IPS DF 6.9 (cell line): ENCODE results near the gene EGFL7.

Experiments used
- DNase-seq: peaks from one replicate; pipeline ENCODE4 v3.0.0-alpha.2; 2013; ENCODE audit warnings: low read depth, low spot score
- H3K27ac ChIP-seq: one replicate; pipeline ENCODE4 v1.5.1; 2013; ENCODE audit warnings: low read length, control low read depth
- H3K27me3 ChIP-seq: 2 replicates; pipeline ENCODE4 v1.6.1; 2013; ENCODE audit warnings: mild to moderate bottlenecking, low read length; ENCODE audit not compliant: control insufficient read depth, insufficient read depth
- H3K36me3 ChIP-seq: 2 replicates; pipeline ENCODE4 v1.6.1; 2013; ENCODE audit warnings: low read length; ENCODE audit not compliant: control insufficient read depth, insufficient read depth
- H3K4me1 ChIP-seq: 2 replicates; pipeline ENCODE4 v1.6.1; 2013; ENCODE audit warnings: low read length; ENCODE audit not compliant: control insufficient read depth, insufficient read depth
- H3K4me3 ChIP-seq: 2 replicates; pipeline ENCODE4 v1.5.1; 2013; ENCODE audit warnings: mild to moderate bottlenecking, low read length
- H3K9me3 ChIP-seq: 2 replicates; pipeline ENCODE4 v1.6.1; 2013; ENCODE audit warnings: low read length, inconsistent platforms; ENCODE audit not compliant: control insufficient read depth, insufficient read depth
- WGBS: extraction: QIAGEN DNeasy Blood & Tissue Kit; methylation state at CpG from one replicate; pipeline ENCODE4 v1.1.7; 2013; ENCODE audit warnings: mixed read lengths, missing lambda C conversion rate; ENCODE audit not compliant: insufficient read length, insufficient coverage; 5-methylcytosine and 5-hydroxymethylcytosine counted together

EGFL7 gene

DNA sequence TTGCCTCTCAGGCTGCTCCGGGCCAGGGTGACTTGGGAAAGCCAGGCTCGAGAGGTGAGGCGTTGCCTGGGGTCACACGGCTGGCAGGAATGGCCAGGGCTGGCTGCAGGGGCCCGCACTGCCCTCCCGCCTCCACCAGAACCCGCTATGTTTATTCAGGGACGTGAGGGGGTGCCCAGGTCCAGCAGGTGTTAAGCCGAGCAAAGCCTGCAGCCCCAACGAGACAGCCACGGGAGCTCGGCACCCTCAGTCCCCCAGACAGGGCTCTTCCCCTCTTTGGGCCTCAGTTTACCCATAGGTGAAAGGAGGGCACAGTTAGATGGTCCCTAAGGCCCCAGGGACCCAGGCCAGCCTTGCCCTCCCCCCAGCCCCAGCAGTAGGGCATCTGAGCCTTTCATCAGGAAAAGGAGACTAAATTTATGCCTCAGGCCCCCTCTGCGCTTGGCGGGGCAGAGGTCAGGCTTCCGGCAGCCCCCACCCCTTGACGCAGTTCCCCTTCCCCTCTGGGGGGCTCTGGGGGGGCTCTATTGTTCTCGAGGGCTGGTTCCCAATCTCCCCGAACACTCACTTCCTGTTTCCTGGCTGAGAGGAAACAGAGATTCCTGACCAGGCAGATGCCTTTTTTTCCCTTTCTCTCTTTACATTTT, 7.1 kb upstream of the EGFL7 start:
- Histone ChIP-seq H3K36me3 (no peaks in the 10 kb centered on the region; the same call in 1 of the 2 replicates), H3K4me1 (no peaks in the 10 kb centered on the region), H3K4me3 (no peak overlapping the region), H3K9me3 (no peaks in the 10 kb centered on the region), H3K27ac (no peak overlapping the region), H3K27me3 (no peaks in the 10 kb centered on the region)
- no peak for DNase-seq
- WGBS, result no CpG with 5 or more reads among the region's 18 CpGs

DNA sequence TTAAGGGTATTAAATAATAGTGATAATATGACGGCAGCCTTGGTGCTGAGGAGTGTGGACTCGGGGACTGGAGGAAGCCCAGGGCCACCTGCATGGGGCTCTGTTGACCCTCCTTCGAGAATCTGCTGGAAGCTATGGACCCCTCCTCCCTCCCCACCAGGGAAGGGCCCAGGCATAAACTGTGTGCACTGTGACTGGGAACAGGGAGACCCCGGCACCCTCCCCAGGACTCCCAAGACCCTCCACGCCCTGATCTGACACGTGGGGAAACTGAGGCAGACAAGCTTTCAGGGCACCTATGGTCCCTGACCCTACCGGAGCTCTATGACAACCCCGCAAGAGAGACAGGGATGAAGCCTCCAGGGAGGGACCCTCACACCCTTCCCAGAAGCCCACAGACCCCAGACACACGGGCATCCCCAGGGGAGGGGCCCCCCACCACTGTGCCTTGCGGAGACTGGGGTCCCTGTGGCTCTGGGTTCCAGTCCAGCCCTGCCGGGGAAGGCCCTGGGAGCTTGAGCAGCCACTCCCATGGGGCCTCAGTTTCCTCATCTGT, 6.5 kb upstream of the EGFL7 start:
- H3K4me3 ChIP-seq, result no peak overlapping the region

GRCh38 chr9:136656795-136657611, 5.7 kb upstream of the EGFL7 start:
- Histone ChIP-seq H3K4me3 (no peak overlapping the region), H3K36me3 (no peaks in the 10 kb centered on the region; the same call in 1 of the 2 replicates), H3K4me1 (no peaks in the 10 kb centered on the region), H3K27me3 (no peaks in the 10 kb centered on the region), H3K9me3 (no peaks in the 10 kb centered on the region), H3K27ac (no peak overlapping the region)
- no CpG with 5 or more reads among the region's 37 CpGs for WGBS
- DNase-seq, result no peak

More for the DNA sequence above, 6.5 kb upstream of the EGFL7 start:
- no CpG with 5 or more reads among the region's 11 CpGs for WGBS
- H3K27ac ChIP-seq, result no peak overlapping the region
- DNase-seq, result no peak
- H3K36me3 ChIP-seq, result no peaks in the 10 kb centered on the region; the same call in 1 of the 2 replicates
- no peaks in the 10 kb centered on the region for H3K9me3 ChIP-seq
- H3K27me3 ChIP-seq, result no peaks in the 10 kb centered on the region
- no peaks in the 10 kb centered on the region for H3K4me1 ChIP-seq

DNA sequence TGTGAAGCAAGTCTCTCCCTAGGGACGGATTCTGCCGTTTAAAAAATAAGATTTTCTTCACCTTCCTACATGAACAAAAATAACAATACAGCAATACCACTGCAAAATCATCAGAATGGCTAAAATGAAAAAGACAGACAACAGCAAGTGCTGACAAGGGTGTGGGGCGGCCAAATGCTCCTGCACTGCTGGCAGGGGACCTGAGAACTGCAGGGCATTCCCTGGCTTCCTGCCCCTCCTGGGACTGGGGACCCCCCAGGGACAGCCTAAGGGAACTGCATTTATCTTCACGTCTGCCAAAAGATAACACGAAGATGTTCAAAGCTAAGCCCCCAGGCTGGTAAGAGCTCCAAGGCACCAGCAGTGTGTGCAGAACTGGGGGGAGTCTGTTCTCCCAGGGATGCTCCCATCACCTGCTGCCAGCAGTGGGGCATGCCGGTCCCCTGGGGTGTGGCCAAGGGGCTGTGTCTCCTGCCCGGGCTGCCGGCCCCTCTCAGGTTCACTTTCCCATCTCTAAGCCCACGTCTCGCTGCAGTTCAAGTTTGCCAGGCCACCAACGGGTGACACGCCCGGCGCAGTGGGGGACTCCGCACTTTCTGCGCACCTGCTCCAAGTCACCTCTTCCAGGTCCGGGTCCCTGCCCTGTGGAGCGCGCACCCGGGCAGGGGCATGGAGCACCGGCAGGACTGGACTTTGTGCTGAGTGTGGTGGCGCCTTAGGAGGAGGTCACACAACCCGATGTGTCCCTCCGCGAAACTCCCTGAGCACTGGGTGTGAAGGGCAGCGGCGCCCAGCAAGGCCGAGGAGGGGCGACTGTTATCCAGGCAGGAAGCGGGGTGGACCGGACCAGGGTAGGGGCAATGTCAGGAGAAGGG, 4.5 kb upstream of the EGFL7 start:
- Histone ChIP-seq H3K36me3 (no peaks in the 10 kb centered on the region; the same call in 1 of the 2 replicates), H3K9me3 (no peaks in the 10 kb centered on the region), H3K27me3 (no peaks in the 10 kb centered on the region), H3K4me3 (no peak overlapping the region), H3K27ac (no peak overlapping the region), H3K4me1 (no peaks in the 10 kb centered on the region)
- DNase-seq, result no peak
- WGBS, result no CpG with 5 or more reads among the region's 31 CpGs

DNA sequence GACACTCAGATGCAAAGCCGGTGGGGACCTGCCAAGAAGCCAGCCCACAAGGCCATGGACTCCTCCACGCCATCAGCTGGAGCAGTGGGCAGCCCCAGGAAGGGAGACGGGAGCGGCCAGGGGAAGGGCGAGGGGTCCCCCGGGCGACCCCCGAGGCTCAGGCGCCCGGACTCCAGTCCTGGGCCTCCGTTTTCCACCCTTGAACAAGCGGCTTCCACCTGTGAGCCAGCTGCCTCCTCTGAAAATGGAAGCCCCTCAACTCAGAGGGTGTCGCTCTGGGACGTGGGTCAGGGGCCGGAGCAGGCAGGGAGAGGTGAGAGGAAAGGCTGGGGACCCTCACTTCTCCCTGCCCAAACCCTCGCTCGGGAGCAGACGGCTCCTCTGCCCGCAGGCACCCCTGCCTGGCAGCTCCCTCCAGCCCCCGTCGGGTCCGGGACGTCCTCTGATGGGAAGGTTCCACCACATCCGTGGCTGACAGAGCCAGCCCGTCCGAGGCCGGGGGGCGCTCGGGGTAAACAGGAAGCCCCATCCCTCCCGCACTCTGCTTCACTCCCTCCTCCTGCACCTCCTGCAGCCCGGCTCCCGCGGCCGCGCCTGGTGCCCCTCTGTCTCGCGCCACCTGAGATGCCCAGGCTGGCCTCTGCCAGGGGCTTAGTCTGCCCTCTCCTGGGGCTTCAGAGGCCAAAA, 3.7 kb upstream of the EGFL7 start:
- WGBS, result no CpG with 5 or more reads among the region's 37 CpGs

DNA sequence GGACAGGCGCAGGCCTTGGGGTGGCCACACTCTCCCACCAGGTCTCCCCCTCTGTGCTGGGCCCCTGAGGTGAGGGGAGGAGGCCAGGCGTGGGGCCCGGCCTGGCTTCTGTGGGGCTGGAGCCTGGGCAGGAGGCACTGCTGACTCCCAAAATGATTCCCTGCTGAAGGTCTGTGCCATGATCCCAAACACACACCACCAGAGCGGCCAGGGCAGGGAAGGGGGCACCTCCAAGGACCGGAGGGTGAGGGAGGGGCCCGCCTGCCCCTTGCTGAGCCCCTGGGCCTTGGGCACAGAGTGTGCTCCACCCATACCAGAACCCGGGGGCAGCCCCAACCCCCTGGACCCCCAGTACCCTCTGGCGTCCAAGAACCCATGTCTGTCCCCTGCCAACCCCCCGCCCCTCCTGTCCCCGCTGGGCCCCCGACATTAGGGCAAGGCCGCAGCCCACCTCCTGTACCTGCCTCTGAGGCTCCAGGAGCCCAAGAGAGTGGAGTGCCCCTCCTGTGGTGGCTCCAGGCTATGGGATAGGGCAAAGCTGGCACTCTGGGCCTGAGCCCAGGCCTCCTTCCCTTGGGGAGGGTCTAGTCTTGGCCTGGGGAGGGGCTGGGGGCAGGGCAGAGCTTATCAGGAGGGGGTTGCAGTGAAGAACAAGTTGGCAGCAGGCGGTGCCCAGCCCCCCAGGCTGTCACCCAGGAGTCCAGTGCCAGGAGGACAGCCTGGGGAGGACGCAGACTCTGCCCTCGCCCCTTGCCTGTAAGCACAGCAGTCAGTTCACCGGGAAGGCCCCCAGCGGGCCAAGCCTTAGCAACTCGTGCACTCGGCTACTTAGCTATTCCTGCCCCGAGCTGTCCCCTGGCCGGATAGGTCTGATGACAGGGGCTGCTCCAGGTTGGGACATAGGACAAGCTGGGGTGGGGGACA, 2.6 kb upstream of the EGFL7 start:
- Histone ChIP-seq H3K9me3 (no peaks in the 10 kb centered on the region), H3K36me3 (no peaks in the 10 kb centered on the region; the same call in 1 of the 2 replicates), H3K4me1 (no peaks in the 10 kb centered on the region), H3K27me3 (no peaks in the 10 kb centered on the region), H3K27ac (no peak overlapping the region), H3K4me3 (no peak overlapping the region)
- DNase-seq, result no peak
- WGBS, result no CpG with 5 or more reads among the region's 21 CpGs

More for the DNA sequence above, 3.7 kb upstream of the EGFL7 start:
- Histone ChIP-seq H3K4me1 (no peaks in the 10 kb centered on the region), H3K36me3 (no peaks in the 10 kb centered on the region; the same call in 1 of the 2 replicates), H3K4me3 (no peak overlapping the region), H3K27me3 (no peaks in the 10 kb centered on the region), H3K27ac (no peak overlapping the region), H3K9me3 (no peaks in the 10 kb centered on the region)
- DNase-seq, result no peak

- Histone ChIP-seq H3K9me3 (no peaks in the 10 kb centered on the region), H3K4me3 (no peak overlapping the region), H3K36me3 (no peaks in the 10 kb centered on the region; the same call in 1 of the 2 replicates), H3K27me3 (no peaks in the 10 kb centered on the region), H3K4me1 (no peaks in the 10 kb centered on the region), H3K27ac (no peak overlapping the region)
- no CpG with 5 or more reads among the region's 13 CpGs for WGBS
- no peak for DNase-seq
Observed at GRCh38 chr9:136660971-136661550, 1.7 kb upstream of the EGFL7 start.

DNA sequence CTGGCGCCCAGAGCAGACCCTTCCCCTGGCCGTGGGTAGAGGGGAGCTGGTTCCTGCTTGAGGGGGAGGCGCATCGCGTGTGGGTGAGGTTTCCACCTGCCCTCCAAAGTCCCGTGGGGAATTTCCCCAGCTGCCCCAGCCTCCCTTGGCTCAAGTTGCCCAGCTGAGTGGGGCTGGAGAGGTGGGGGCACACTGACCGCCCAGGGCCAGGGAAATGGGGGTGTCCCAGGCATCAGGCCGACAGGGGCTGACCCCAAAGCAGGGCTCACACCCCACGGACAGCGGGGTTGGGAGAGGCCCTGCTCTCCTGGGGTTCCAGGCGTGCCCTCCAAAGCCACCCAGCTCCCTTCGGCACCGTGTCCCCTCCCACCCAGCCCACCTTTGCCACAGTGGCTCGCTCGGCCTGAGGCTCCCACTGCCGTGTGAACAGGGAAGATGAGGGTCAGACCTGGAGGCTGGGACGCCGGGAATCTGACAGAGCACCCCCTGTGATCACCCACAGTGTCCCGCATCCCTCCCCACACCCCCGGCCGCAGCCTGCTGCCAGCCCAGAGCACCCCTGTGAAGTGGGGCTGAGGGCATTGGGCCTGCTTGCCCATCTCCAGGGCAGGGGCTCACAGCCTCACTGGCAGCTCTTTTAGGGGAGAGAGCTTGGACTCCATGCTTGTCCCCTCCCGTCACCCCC, 933 bp upstream of the EGFL7 start:
- Histone ChIP-seq H3K27me3 (no peaks in the 10 kb centered on the region), H3K4me1 (no peaks in the 10 kb centered on the region; the same call in 1 of the 2 replicates), H3K27ac (no peak overlapping the region)

More for the DNA sequence above, 933 bp upstream of the EGFL7 start:
- WGBS, result no CpG with 5 or more reads among the region's 22 CpGs
- no peak for DNase-seq
- Histone ChIP-seq H3K36me3 (no peaks in the 10 kb centered on the region; the same call in 1 of the 2 replicates), H3K9me3 (no peaks in the 10 kb centered on the region), H3K4me3 (no peak overlapping the region)
